IMR-90 (cell line): ENCODE data around the gene MARVELD3. TPM values are rescaled to one million over a fixed set of nuclear protein-coding genes. Genes with fewer than 3 reads are reported as not detected.

Source experiments
- ATAC-seq: fragments of 200-7000 bp; cut with Tn5 transposase; 2 replicates; pipeline ENCODE4 v1.9.1; 2020; ENCODE audit warnings: low read depth, mild to moderate bottlenecking, moderate library complexity
- BruUV-seq: library from RNA; stranded (reverse); fragments of 400-500 nt; replicated peaks from 2 replicates; lab custom pipeline; 2021; lab: Mats Ljungman, UMichigan
- CTCF ChIA-PET: fragments of 300-600 bp; formaldehyde crosslinking; extraction: SDS; loops from one replicate; lab custom pipeline; 2021; ENCODE audit warnings: antibody characterized with exemption; lab: Yijun Ruan, JAX
- POLR2A ChIA-PET: fragments of 300-600 bp; sonication (Branson Sonifier 250); formaldehyde crosslinking; loops from one replicate; lab custom pipeline; 2022; ENCODE audit warnings: antibody characterized with exemption; ENCODE audit not compliant: unreplicated experiment; lab: Charles Lee
- DNase-seq: peaks from one replicate; pipeline ENCODE4 v3.0.0; 2013
- H2AFZ ChIP-seq: replicated peaks from 2 replicates; pipeline ENCODE3; 2013; ENCODE audit warnings: low read length, mild to moderate bottlenecking; ENCODE audit not compliant: poor library complexity
- H2AK5ac ChIP-seq: 2 replicates; pipeline ENCODE4 v1.6.1; 2013; ENCODE audit warnings: low read depth, low read length, inconsistent platforms
- H2AK9ac ChIP-seq: replicated peaks from 2 replicates; pipeline ENCODE3; 2013; ENCODE audit warnings: mild to moderate bottlenecking, low read depth, low read length, moderate library complexity; ENCODE audit not compliant: poor library complexity
- H2BK120ac ChIP-seq: 2 replicates; pipeline ENCODE4 v1.6.1; 2013; ENCODE audit warnings: low read depth, low read length, inconsistent platforms
- H2BK15ac ChIP-seq: 3 replicates; pipeline ENCODE4 v1.6.1; 2013; ENCODE audit warnings: low read depth, low read length, inconsistent platforms
- H2BK20ac ChIP-seq: 2 replicates; pipeline ENCODE4 v1.6.1; 2013; ENCODE audit warnings: low read depth, mild to moderate bottlenecking, inconsistent platforms, low read length, moderate library complexity
- H2BK5ac ChIP-seq: 2 replicates; pipeline ENCODE4 v1.6.1; 2013; ENCODE audit warnings: mild to moderate bottlenecking, low read depth, low read length, inconsistent platforms; ENCODE audit not compliant: poor library complexity, severe bottlenecking
- H3K14ac ChIP-seq: replicated peaks from 2 replicates; pipeline ENCODE4 v1.6.1; 2013; ENCODE audit warnings: low read depth, low read length, inconsistent platforms
- H3K18ac ChIP-seq: 2 replicates; pipeline ENCODE4 v1.6.1; 2013; ENCODE audit warnings: low read depth, low read length, control low read depth
- H3K23ac ChIP-seq: 2 replicates; pipeline ENCODE4 v1.6.1; 2013; ENCODE audit warnings: low read depth, low read length, inconsistent platforms
- H3K27ac ChIP-seq: 2 replicates; pipeline ENCODE4 v1.5.1; 2013; ENCODE audit warnings: mild to moderate bottlenecking, control low read depth, low read length; ENCODE audit not compliant: insufficient read depth
- H3K27me3 ChIP-seq: 2 replicates; pipeline ENCODE4 v1.6.1; 2013; ENCODE audit warnings: low read length; ENCODE audit not compliant: control insufficient read depth, insufficient read depth
- H3K36me3 ChIP-seq: 2 replicates; pipeline ENCODE4 v1.6.1; 2013; ENCODE audit warnings: low read length, mixed read lengths; ENCODE audit not compliant: control insufficient read depth, insufficient read depth
- H3K4ac ChIP-seq: 2 replicates; pipeline ENCODE4 v1.6.1; 2013; ENCODE audit warnings: low read depth, low read length, inconsistent platforms
- H3K4me1 ChIP-seq: 2 replicates; pipeline ENCODE4 v1.6.1; 2013; ENCODE audit warnings: low read length, mixed read lengths; ENCODE audit not compliant: control insufficient read depth, insufficient read depth
- H3K4me2 ChIP-seq: 2 replicates; pipeline ENCODE4 v1.6.1; 2013; ENCODE audit warnings: low read depth, mild to moderate bottlenecking, control low read depth, low read length, moderate library complexity
- H3K4me3 ChIP-seq: 2 replicates; pipeline ENCODE4 v1.5.1; 2013; ENCODE audit warnings: low read depth, mild to moderate bottlenecking, control low read depth, low read length, moderate library complexity; ENCODE audit not compliant: insufficient read depth
- H3K56ac ChIP-seq: 2 replicates; pipeline ENCODE4 v1.6.1; 2013; ENCODE audit warnings: low read length, inconsistent platforms; ENCODE audit not compliant: insufficient read depth; ENCODE audit errors: extremely low read depth
- H3K79me1 ChIP-seq, 2 experiments: 2 replicates each; pipeline ENCODE4 v1.6.1; 2013; ENCODE audit warnings: low read length in 2 of 2, inconsistent platforms in 1 of 2, low read depth in 1 of 2
- H3K9ac ChIP-seq: 2 replicates; pipeline ENCODE4 v1.6.1; 2013; ENCODE audit warnings: low read depth, low read length, control low read depth
- H3K9me1 ChIP-seq: 2 replicates; pipeline ENCODE4 v1.6.1; 2013; ENCODE audit warnings: low read length, inconsistent platforms; ENCODE audit not compliant: insufficient read depth
- H3K9me3 ChIP-seq: 2 replicates; pipeline ENCODE4 v1.6.1; 2013; ENCODE audit warnings: low read length; ENCODE audit not compliant: control insufficient read depth, insufficient read depth
- H4K20me1 ChIP-seq: 2 replicates; pipeline ENCODE4 v1.6.1; 2013; ENCODE audit warnings: low read length, inconsistent platforms; ENCODE audit not compliant: insufficient read depth
- H4K5ac ChIP-seq: 2 replicates; pipeline ENCODE4 v1.6.1; 2013; ENCODE audit warnings: mild to moderate bottlenecking, low read depth, low read length, control low read depth
- H4K8ac ChIP-seq, 2 experiments: 2 replicates each; pipeline ENCODE4 v1.6.1; 2013; ENCODE audit warnings: low read depth in 2 of 2, low read length in 2 of 2, control low read depth in 1 of 2, inconsistent platforms in 1 of 2
- H4K91ac ChIP-seq: 2 replicates; pipeline ENCODE4 v1.6.1; 2013; ENCODE audit warnings: low read depth, low read length, inconsistent platforms; ENCODE audit not compliant: insufficient read depth
- CEBPB ChIP-seq: IDR thresholded peaks from 2 replicates; pipeline ENCODE4 v1.6.1; 2012; ENCODE audit warnings: low read depth, low read length, improper control_type of control experiment
- CHD1 ChIP-seq: IDR thresholded peaks from 2 replicates; pipeline ENCODE4 v1.6.1; 2012; ENCODE audit warnings: low read depth, low read length, improper control_type of control experiment
- MAFK ChIP-seq: IDR thresholded peaks from 2 replicates; pipeline ENCODE4 v1.6.1; 2012; ENCODE audit warnings: low read depth, low read length, improper control_type of control experiment
- NFE2L2 ChIP-seq: fragments of 150-350 bp; IDR thresholded peaks from 2 replicates; pipeline ENCODE4 v1.6.1; 2016; ENCODE audit warnings: low read depth, mild to moderate bottlenecking, low read length
- POLR2A ChIP-seq: IDR thresholded peaks from 2 replicates; pipeline ENCODE4 v1.6.1; 2012; ENCODE audit warnings: mild to moderate bottlenecking, low read depth, low read length
- WGBS, 2 experiments: methylation state at CpG; one replicate each; pipeline versions ENCODE4 v1.1.5 to v1.1.7; 2013; ENCODE audit warnings: missing lambda C conversion rate in 2 of 2; ENCODE audit not compliant: insufficient read length in 1 of 2; ENCODE audit errors: extremely low coverage in 2 of 2; 5-methylcytosine and 5-hydroxymethylcytosine counted together
- dilution Hi-C: fragments of 300-500 bp; cut with HindIII; formaldehyde crosslinking; loops from one replicate; pipeline ENCODE4 v1.14.3; 2018; ENCODE audit warnings: low sequenced_read_pairs; ENCODE audit not compliant: unreplicated experiment
- in situ Hi-C: fragments of 300-500 bp; cut with MboI; formaldehyde crosslinking; loops from 3 replicates; pipeline ENCODE4 v1.14.3; 2019; ENCODE audit warnings: low sequenced_read_pairs, inconsistent platforms, mixed read lengths
- intact Hi-C: fragments of 100-400 bp; cut with micrococcal nuclease; formaldehyde crosslinking; loops from 2 replicates; pipeline ENCODE4 v1.10.0; 2022
- polyA plus RNA-seq, 3 experiments: library from polyadenylated mRNA; depleted of rRNA; stranded (reverse); fragments of >200 nt; gene quantifications; 2 replicates each; pipeline ENCODE4 v1.2.3, GENCODE V29; 2012; ENCODE audit warnings: low replicate concordance in 1 of 3
- total RNA-seq: library from RNA; depleted of rRNA; stranded (reverse); fragments of >200 nt; gene quantifications from 2 replicates; pipeline ENCODE4 v1.2.3, GENCODE V29; 2012
- TF ChIP-seq, protein P1 (sequence below): conservative IDR thresholded peaks from 2 replicates; pipeline ENCODE4 v1.5.1; 2012; ENCODE audit warnings: mild to moderate bottlenecking, low read depth, low read length, improper control_type of control experiment

MARVELD3 gene
- total and polyA plus RNA-seq, 2 of the 4 experiments (the other 2 are of a cell fraction): not detected

DNA sequence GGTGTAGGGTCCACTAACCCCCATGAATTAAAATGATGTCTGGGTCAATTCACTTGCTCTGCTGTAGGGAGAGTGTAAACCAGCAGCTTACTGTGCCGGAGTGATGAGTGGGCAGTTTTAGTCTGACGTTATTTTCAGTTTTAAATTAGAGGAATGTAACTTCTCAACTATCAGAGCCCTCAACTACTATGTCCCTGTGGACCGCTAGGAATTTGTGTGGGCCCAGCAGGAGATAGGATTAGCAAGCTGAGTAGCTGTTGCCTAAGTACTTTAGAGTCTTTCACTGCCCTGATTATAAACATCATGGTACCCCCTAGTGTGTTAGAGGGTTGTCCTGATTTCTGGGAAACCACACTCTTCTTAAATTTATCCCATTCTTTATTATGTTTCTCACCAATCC, 11.4 kb downstream of the MARVELD3 start:
- H4K8ac ChIP-seq: no peak overlapping the region
- dilution Hi-C loops: no loop called here
- H3K9me1 ChIP-seq: no peaks in the 10 kb centered on the region
- no peak overlapping the region for H3K14ac ChIP-seq
- no peaks in the 10 kb centered on the region for H3K27me3 ChIP-seq
- no peak overlapping the region for H3K4ac ChIP-seq
- intact Hi-C loops: no loop called here
- H3K79me1 ChIP-seq: no peaks in the 10 kb centered on the region
- H2BK20ac ChIP-seq: no peak overlapping the region
- no peak overlapping the region for H2BK15ac ChIP-seq
- ChIA-PET POLR2A (no interaction called here), CTCF (interaction anchor here (0.6 to 1.1 kb wide), 2 partner anchors 15 to 26 kb away, joined by 4 to 5 read pairs; no protein-coding TSS in a partner anchor)
- TF ChIP-seq POLR2A (no peak), CEBPB (peak; percentile 74), CHD1 (no peak), NFE2L2 (peak; percentile 71; the same call in 1 of the 2 replicates), MAFK (peak; percentile 93)
- TF ChIP-seq, protein P1, sequence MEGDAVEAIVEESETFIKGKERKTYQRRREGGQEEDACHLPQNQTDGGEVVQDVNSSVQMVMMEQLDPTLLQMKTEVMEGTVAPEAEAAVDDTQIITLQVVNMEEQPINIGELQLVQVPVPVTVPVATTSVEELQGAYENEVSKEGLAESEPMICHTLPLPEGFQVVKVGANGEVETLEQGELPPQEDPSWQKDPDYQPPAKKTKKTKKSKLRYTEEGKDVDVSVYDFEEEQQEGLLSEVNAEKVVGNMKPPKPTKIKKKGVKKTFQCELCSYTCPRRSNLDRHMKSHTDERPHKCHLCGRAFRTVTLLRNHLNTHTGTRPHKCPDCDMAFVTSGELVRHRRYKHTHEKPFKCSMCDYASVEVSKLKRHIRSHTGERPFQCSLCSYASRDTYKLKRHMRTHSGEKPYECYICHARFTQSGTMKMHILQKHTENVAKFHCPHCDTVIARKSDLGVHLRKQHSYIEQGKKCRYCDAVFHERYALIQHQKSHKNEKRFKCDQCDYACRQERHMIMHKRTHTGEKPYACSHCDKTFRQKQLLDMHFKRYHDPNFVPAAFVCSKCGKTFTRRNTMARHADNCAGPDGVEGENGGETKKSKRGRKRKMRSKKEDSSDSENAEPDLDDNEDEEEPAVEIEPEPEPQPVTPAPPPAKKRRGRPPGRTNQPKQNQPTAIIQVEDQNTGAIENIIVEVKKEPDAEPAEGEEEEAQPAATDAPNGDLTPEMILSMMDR: no peak
- H3K23ac ChIP-seq: no peak overlapping the region
- H3K9ac ChIP-seq: no peak overlapping the region
- H3K27ac ChIP-seq: no peak overlapping the region
- DNase-seq (peak; percentile 86), ATAC-seq (peak; percentile 96)
- no peaks in the 10 kb centered on the region for H4K20me1 ChIP-seq
- H3K18ac ChIP-seq: no peak overlapping the region
- no peak overlapping the region for H3K4me3 ChIP-seq
- BruUV-seq: no TSS peak
- peak overlapping the region; percentile 51 for H2BK5ac ChIP-seq
- H2AK9ac ChIP-seq: no peak overlapping the region
- peak overlapping the region; percentile 34; the same call in 1 of the 2 replicates for H3K4me2 ChIP-seq
- H3K36me3 ChIP-seq: 0 out of 2 replicates have a peak, but pooled peaks cover 2% of the 10 kb centered on the region
- no peak overlapping the region for H3K56ac ChIP-seq
- no peak overlapping the region for H4K5ac ChIP-seq
- in situ Hi-C loops: no loop called here
- H3K4me1 ChIP-seq: peaks cover 9% of the 10 kb centered on the region
- H2AFZ ChIP-seq: no peak overlapping the region
- H2AK5ac ChIP-seq: no peak overlapping the region
- H4K91ac ChIP-seq: no peak overlapping the region
- H2BK120ac ChIP-seq: no peak overlapping the region
- WGBS, 2 experiments: no CpG with 5 or more reads among the region's 3 CpGs
- H3K9me3 ChIP-seq: no peaks in the 10 kb centered on the region
